HFF-Myc (cell line): Measurements from ENCODE around the gene GMDS.

ENCODE experiments used
- DNase-seq: peaks from one replicate; pipeline ENCODE4 v3.0.0-alpha.2; 2011; ENCODE audit warnings: low read depth; ENCODE audit errors: extremely low read depth
- H3K4me3 ChIP-seq: replicated peaks from 2 replicates; pipeline ENCODE4 v1.5.1; 2011; ENCODE audit warnings: low read depth, mild to moderate bottlenecking, control low read depth, low read length
- TF ChIP-seq, protein P1 (sequence below): IDR thresholded peaks from 2 replicates; pipeline ENCODE4 v1.5.1; 2012; ENCODE audit warnings: mild to moderate bottlenecking, low read depth, low read length, control low read depth; ENCODE audit errors: missing control alignments

GMDS gene

GRCh38 chr6:1904466-1904799 lies 341.0 kb downstream of the GMDS start:
- TF ChIP-seq, protein P1, sequence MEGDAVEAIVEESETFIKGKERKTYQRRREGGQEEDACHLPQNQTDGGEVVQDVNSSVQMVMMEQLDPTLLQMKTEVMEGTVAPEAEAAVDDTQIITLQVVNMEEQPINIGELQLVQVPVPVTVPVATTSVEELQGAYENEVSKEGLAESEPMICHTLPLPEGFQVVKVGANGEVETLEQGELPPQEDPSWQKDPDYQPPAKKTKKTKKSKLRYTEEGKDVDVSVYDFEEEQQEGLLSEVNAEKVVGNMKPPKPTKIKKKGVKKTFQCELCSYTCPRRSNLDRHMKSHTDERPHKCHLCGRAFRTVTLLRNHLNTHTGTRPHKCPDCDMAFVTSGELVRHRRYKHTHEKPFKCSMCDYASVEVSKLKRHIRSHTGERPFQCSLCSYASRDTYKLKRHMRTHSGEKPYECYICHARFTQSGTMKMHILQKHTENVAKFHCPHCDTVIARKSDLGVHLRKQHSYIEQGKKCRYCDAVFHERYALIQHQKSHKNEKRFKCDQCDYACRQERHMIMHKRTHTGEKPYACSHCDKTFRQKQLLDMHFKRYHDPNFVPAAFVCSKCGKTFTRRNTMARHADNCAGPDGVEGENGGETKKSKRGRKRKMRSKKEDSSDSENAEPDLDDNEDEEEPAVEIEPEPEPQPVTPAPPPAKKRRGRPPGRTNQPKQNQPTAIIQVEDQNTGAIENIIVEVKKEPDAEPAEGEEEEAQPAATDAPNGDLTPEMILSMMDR = no peak
- DNase-seq = no peak
- H3K4me3 ChIP-seq = no peak overlapping the region

DNA sequence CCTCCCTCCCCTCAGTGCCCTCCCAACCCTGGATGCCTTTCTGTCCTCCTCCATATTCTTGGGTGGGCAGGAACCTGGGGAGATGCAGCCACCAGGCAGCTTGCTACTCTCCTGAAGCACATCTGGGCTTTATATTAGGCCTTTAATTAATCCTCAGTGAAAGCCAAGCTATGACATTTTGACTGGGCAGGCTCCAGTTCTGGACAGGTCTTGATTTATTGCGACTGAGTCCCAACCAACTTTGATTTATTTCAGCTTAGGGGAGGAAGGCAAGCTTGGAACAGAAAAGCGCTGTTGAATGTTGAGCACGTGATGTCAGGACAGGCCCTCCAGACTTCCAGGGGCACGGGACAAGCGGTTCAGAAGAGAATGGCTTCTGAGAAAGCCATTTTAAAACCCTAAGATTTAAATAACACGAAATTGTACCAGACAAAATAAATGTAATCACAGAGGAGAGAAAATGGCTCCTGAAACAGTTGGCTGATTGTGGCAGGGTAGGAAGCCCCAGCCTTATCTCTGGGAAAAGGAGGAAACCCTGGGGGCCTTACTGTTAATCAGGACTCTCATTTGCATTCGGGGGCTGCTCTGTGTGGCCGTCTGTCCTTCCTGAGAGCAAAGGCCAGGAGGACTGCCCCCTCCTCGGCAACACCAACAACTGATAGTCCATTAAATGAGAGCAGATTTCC lies 341.5 kb downstream of the GMDS start:
- H3K4me3 ChIP-seq = no peak overlapping the region
- TF ChIP-seq, protein P1 = no peak
- no peak for DNase-seq

GRCh38 chr6:1901556-1901955 lies 343.8 kb downstream of the GMDS start:
- TF ChIP-seq, protein P1 = no peak
- DNase-seq = no peak
- H3K4me3 ChIP-seq = no peak overlapping the region

DNA sequence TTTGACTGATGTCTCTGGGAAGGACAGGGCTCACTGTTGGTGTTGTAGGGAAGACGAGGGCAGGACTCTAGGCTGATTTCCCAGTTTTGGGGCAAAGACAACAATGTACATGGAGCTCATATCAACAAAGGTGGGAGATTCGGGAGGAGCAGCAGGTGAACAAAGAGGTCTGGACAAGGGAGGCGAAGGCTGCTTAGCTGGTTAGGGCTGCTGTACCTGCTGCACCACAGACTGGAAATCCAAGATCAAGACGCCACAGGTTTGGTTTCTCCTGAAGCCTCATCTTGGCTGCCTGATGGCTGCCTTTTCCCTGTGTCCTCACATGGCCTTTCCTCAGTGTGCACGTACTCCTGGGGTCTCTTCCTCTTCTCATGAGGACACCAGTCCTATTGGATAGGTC lies 348.5 kb downstream of the GMDS start:
- TF ChIP-seq, protein P1 = no peak

DNA sequence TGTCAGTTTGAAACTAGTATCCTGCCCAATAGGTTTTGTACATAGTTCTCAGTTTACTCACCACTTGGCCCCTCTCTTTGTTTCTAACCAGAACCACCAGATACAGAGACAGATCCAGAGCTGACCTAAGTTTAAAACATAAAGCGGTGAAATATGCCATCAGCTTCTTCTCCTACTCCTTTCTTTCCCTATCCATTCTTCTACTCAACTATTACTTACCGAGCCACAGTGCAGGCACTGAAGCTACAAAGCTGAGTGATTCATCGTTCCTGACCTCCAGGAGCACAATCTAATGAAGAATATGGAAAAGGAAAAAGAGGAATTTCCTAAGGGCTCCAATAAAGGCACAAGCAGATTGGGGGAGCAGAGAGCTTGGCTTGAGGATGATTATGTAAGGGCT lies 349.7 kb downstream of the GMDS start:
- no peak overlapping the region for H3K4me3 ChIP-seq
- DNase-seq = no peak
- TF ChIP-seq, protein P1 = no peak

More for the DNA sequence above, 348.5 kb downstream of the GMDS start:
- DNase-seq = no peak
- H3K4me3 ChIP-seq = no peak overlapping the region

- TF ChIP-seq, protein P1 = no peak
- DNase-seq = no peak
- no peak overlapping the region for H3K4me3 ChIP-seq
Measured at GRCh38 chr6:1894954-1895353, 350.5 kb downstream of the GMDS start.
